Spleen (tissue), 7 donors: Measurements from ENCODE around the gene CCDC200.

Source experiments
- POLR2A ChIP-seq, 3 donors: fragments of 450-650 bp; IDR thresholded peaks; one replicate each; pipeline ENCODE4 v1.5.1; 2017; ENCODE audit warnings: antibody characterized with exemption in 3 of 3, mild to moderate bottlenecking in 1 of 3
- TF ChIP-seq, protein P1 (sequence below), 11 experiments: fragments of 200-600 bp in 7 of 11; fragments of 450-650 bp in 4 of 11; sonication (generic) in 4 of 11; IDR thresholded peaks in 8 of 11; conservative IDR thresholded peaks in 3 of 11; 1 replicate in 7 of 11; 2 replicates in 4 of 11; pipeline versions ENCODE4 v1.4.0 to v1.8.0; 2016 to 2021; ENCODE audit warnings: antibody characterized with exemption in 11 of 11, inconsistent platforms in 4 of 11, mild to moderate bottlenecking in 1 of 11
- donor health status: DM: no; HTN: no; CAD: no; lungs with moderate emphysema.
- donor health status: DM: no; HTN: no; CAD: no.
- donor health status: DM: no; HTN: no; CAD: no.

DNA sequence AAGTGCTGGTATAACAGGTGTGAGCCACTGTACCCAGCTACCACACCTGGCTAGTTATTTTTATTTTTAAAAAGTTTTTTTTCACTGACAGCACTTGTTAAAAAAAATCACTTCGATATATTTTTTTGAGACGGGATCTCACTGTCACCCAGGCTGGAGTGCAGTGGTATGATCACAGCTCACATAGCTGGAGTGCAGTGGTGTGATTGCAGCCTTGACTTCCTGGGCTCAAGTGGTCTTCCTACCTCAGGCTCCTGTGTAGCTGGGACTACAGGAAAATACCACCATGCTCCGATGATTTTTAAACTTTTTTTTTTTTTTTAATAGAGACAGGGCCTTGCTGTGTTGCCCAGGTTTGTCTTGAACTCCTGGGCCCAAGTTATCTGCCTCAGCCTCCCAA, 44.5 kb downstream of the CCDC200 start:
- TF ChIP-seq, protein P1, sequence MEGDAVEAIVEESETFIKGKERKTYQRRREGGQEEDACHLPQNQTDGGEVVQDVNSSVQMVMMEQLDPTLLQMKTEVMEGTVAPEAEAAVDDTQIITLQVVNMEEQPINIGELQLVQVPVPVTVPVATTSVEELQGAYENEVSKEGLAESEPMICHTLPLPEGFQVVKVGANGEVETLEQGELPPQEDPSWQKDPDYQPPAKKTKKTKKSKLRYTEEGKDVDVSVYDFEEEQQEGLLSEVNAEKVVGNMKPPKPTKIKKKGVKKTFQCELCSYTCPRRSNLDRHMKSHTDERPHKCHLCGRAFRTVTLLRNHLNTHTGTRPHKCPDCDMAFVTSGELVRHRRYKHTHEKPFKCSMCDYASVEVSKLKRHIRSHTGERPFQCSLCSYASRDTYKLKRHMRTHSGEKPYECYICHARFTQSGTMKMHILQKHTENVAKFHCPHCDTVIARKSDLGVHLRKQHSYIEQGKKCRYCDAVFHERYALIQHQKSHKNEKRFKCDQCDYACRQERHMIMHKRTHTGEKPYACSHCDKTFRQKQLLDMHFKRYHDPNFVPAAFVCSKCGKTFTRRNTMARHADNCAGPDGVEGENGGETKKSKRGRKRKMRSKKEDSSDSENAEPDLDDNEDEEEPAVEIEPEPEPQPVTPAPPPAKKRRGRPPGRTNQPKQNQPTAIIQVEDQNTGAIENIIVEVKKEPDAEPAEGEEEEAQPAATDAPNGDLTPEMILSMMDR (IDR thresholded peaks at IDR 0.05 in 8 of 11, conservative IDR thresholded peaks at IDR 0.05 in 3 of 11): no peak
- no peak for TF ChIP-seq POLR2A (IDR thresholded peaks at IDR 0.05)
